ENCODE results near the gene PLCG1. TPM values are rescaled to one million over a fixed set of nuclear protein-coding genes. Genes with fewer than 3 reads are reported as not detected.
A peak's percentile ranks its signal among the peaks of the same experiment; 100 is the strongest.
"Not testable (repeated sequence)": the region's sequence is repeated elsewhere in the genome, so short reads cannot be mapped to it uniquely, and the experiment has no call there.

PLCG1 gene
- total RNA-seq, 2 experiments from 2014 or later: 395 to 406 TPM

DNA sequence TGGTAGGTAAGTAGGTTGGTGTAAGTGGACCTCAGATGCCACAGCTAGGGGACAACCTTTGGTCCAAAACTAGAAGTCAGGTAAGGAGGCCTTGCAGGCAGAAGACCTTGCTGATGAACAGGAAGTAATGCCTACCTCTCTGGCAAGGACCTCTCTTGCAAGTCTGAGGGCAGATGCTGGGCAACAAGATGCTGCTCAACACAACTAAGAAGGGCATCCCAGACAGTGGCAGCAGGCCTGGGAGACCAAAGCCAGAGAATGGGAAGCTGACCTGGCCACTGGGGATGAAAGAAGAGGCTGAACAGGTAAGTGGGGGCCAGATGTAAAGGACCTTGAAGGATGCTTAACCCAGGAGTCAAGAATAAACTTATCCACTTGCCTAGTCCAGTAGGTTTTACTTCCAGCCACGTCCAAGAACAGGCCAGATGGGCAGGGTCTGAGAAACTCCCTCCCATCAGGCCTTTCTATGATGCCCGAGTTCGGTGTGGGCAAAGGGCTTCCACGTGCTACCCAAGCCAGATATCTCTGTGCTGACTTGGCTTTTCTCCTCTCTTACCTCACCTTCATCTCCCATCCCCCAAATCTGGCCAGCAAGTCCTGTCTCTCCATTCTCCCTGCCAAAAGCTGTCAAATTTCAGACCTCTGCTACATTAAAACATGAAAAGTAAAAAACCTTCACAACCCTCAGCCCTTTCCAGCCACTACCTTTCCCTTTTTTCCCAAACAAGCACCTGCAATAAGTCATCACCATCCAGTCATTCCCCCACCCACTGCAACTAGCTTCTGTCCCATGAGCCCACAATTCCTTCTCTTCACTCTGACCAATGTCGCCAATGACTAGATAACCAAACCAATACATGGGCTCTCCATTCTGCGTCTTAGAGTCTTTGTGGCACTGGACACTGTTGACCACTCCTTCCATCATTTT lies 11.5 kb upstream of the PLCG1 start:
- Mint-ChIP-seq H3K9me3 (ENCODE audit: insufficient read depth) (no peaks in the 10 kb centered on the region), H3K4me1 (ENCODE audit: low read depth) (peaks cover 12% of the 10 kb centered on the region), H3K4me3 (no peak overlapping the region), H3K27me3 (ENCODE audit: low read depth) (no peaks in the 10 kb centered on the region), H3K27ac (peak overlapping the region; percentile 3), H3K36me3 (ENCODE audit: low read depth) (peaks cover 68% of the 10 kb centered on the region)
- DNase-seq: peak; percentile 19
- ChIA-PET POLR2A (no interaction called here), CTCF (interaction anchor here (1.0 to 3.0 kb wide), 2 partner anchors 9 to 134 kb away, joined by 4 to 18 read pairs; no protein-coding TSS in a partner anchor)
- no peak for ATAC-seq

GRCh38 chr20:41126719-41127118 lies 10.6 kb upstream of the PLCG1 start:
- ChIA-PET CTCF (interaction anchor here (1.0 to 3.0 kb wide), 2 partner anchors 9 to 135 kb away, joined by 4 to 18 read pairs; no protein-coding TSS in a partner anchor), POLR2A (no interaction called here)
- H3K4me1 Mint-ChIP-seq (ENCODE audit: low read depth): peaks cover 3% of the 10 kb centered on the region
- ATAC-seq (no peak), DNase-seq (peak; percentile 16)
- no peaks in the 10 kb centered on the region for H3K27me3 Mint-ChIP-seq (ENCODE audit: low read depth)
- no peak overlapping the region for H3K4me3 Mint-ChIP-seq
- peaks cover 59% of the 10 kb centered on the region for H3K36me3 Mint-ChIP-seq (ENCODE audit: low read depth)
- H3K9me3 Mint-ChIP-seq (ENCODE audit: insufficient read depth): no peaks in the 10 kb centered on the region
- H3K27ac Mint-ChIP-seq: peak overlapping the region; percentile 2

DNA sequence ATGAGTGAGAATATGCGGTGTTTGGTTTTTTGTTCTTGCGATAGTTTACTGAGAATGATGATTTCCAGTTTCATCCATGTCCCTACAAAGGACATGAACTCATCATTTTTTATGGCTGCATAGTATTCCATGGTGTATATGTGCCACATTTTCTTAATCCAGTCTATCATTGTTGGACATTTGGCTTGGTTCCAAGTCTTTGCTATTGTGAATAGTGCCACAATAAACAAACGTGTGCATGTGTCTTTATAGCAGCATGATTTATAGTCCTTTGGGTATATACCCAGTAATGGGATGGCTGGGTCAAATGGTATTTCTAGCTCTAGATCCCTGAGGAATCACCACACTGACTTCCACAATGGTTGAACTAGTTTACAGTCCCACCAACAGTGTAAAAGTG lies 9.0 kb upstream of the PLCG1 start:
- ATAC-seq; POLR2A ChIA-PET; H3K27ac Mint-ChIP-seq; H3K27me3 Mint-ChIP-seq (ENCODE audit: low read depth); H3K9me3 Mint-ChIP-seq (ENCODE audit: insufficient read depth); H3K4me3 Mint-ChIP-seq; H3K4me1 Mint-ChIP-seq (ENCODE audit: low read depth); DNase-seq: not testable (repeated sequence)
- H3K36me3 Mint-ChIP-seq (ENCODE audit: low read depth): peaks cover 44% of the 10 kb centered on the region
- CTCF ChIA-PET: interaction anchor here (1.3 kb wide), 1 partner anchor 30 kb away, joined by 3 read pairs; no protein-coding TSS in a partner anchor

DNA sequence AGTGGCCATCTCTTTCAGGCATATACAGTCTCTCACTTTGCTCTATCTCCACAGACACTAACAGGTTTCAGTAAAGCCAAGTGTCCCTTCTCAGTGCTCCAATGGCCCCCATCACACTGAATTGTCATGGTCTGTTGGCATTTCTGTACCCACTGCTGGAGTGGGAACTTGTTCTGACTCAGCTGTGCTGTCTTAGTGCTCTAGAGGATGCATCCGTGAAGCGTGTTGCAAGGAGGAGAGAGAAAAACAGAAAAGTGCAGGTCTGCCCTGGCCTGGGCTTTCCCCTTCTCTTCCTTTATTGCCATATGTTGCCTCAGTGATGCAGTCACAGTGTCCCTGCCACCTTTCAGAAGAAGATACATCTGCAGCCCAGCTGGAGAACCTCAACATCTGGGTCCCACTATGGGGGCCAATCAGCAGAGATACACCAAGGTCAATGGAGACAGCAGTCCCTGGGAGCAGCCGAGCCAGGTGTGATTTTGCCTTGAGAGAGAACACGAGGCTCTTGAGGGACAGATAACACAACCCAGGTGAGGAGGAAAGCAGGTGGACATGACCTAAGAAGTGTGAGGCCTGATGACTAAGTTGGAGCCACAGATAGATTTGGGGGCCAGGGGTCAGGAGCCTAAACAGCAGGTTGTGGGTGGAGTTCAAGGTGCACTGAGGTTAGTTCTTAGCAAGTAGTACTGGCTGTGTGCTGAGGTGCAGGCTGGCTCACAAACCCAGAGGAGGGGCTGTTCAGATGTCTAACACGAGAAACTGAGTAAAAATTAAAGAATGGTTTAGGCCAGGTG lies 5.6 kb upstream of the PLCG1 start:
- Mint-ChIP-seq H3K9me3 (ENCODE audit: insufficient read depth) (no peaks in the 10 kb centered on the region), H3K4me1 (ENCODE audit: low read depth) (peaks cover 27% of the 10 kb centered on the region), H3K4me3 (no peak overlapping the region), H3K27ac (no peak overlapping the region), H3K27me3 (ENCODE audit: low read depth) (no peaks in the 10 kb centered on the region), H3K36me3 (ENCODE audit: low read depth) (peaks cover 16% of the 10 kb centered on the region)
- DNase-seq (no peak), ATAC-seq (no peak)
- POLR2A ChIA-PET: no interaction called here
- CTCF ChIA-PET: interaction anchor here (5.0 to 16.0 kb wide), 2 partner anchors 23 to 163 kb away, joined by 25 to 347 read pairs; no protein-coding TSS in a partner anchor

DNA sequence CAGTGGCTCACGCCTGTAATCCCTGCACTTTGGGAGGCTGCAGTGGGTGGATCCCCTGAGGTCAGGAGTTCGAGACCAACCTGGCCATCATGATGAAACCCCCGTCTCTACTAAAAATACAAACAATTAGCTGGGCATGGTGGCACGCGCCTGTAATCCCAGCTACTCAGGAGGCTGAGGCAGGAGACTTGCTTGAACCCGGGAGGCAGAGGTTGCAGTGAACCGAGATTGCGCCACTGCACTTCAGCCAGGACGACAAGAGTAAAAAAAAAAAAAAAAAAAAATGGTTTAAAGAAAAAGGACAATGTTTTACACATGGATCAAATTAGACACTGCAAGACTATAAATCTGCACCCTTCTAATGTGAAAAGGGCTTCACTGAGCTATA lies 5.0 kb upstream of the PLCG1 start:
- H3K4me3 Mint-ChIP-seq; POLR2A ChIA-PET; H3K27me3 Mint-ChIP-seq (ENCODE audit: low read depth); DNase-seq; H3K27ac Mint-ChIP-seq; ATAC-seq; H3K9me3 Mint-ChIP-seq (ENCODE audit: insufficient read depth): not testable (repeated sequence)
- Mint-ChIP-seq H3K4me1 (ENCODE audit: low read depth) (peaks cover 27% of the 10 kb centered on the region), H3K36me3 (ENCODE audit: low read depth) (peaks cover 12% of the 10 kb centered on the region)
- CTCF ChIA-PET: interaction anchor here (0.8 to 16.0 kb wide), 6 partner anchors 23 to 208 kb away, joined by 3 to 347 read pairs (median 14); partner anchors contain the start of gene LPIN3

- Mint-ChIP-seq H3K4me1 (ENCODE audit: low read depth) (peaks cover 30% of the 10 kb centered on the region), H3K27me3 (ENCODE audit: low read depth) (no peaks in the 10 kb centered on the region), H3K36me3 (ENCODE audit: low read depth) (peaks cover 13% of the 10 kb centered on the region), H3K27ac (no peak overlapping the region), H3K9me3 (ENCODE audit: insufficient read depth) (no peaks in the 10 kb centered on the region), H3K4me3 (no peak overlapping the region)
- ChIA-PET CTCF (interaction anchor here (1.0 to 16.0 kb wide), 25 partner anchors 8 to 246 kb away, joined by 3 to 347 read pairs (median 16); partner anchors contain the start of gene LPIN3), POLR2A (interaction anchor here (0.7 to 15.3 kb wide), 3 partner anchors 22 to 122 kb away, joined by 4 to 343 read pairs (median 5); no protein-coding TSS in a partner anchor)
- ATAC-seq (no peak), DNase-seq (peak; percentile 42)
These were observed 3.5 kb upstream of the PLCG1 start for GRCh38 chr20:41133709-41134361.

GRCh38 chr20:41134362-41135186 lies 2.8 kb upstream of the PLCG1 start:
- Mint-ChIP-seq H3K36me3 (ENCODE audit: low read depth) (peaks cover 18% of the 10 kb centered on the region), H3K27ac (peak overlapping the region; percentile 7), H3K9me3 (ENCODE audit: insufficient read depth) (no peaks in the 10 kb centered on the region), H3K4me1 (ENCODE audit: low read depth) (peaks cover 31% of the 10 kb centered on the region), H3K27me3 (ENCODE audit: low read depth) (no peaks in the 10 kb centered on the region), H3K4me3 (no peak overlapping the region)
- ChIA-PET POLR2A (interaction anchor here (0.7 to 15.3 kb wide), 3 partner anchors 21 to 123 kb away, joined by 4 to 343 read pairs (median 5); no protein-coding TSS in a partner anchor), CTCF (interaction anchor here (0.5 to 16.0 kb wide), 56 partner anchors 9 to 294 kb away, joined by 3 to 347 read pairs (median 6); partner anchors contain the start of genes LPIN3 and ZHX3)
- no peak for ATAC-seq
- no peak for DNase-seq

DNA sequence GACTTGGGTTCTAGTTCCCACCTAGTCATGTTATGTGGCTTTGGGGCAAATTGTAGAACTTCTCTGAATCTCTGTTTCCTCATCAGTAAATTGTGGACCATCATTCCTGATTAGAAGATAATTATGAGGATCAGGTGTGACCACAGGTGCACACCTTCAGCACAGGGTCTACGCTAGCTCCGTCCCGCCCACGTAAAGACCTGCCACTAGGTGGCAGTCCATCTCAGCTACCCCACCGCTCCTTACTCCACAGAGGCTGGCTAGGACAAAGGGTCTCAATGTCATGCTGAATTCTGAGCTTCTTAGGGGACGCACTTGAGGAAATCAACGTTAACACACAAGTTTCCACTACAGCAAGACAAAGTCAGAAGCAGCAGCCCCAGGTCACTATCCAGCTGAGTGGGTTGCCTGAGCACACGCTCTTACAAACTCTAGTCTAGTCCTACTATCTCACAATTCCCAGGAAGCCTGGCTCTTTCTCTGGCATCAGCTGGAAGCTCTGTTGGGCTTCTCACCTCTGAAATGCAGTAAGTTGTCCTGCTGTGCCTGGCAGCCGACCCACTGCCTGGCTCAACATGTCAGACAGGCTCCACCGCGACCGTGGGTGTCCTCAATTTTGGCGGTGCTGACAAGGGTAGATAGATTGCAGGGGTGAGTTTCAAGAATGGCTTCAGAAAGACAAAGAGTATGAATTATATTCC lies 2.0 kb upstream of the PLCG1 start:
- H3K36me3 Mint-ChIP-seq (ENCODE audit: low read depth): peaks cover 26% of the 10 kb centered on the region
- ChIA-PET CTCF (interaction anchor here (0.5 to 16.0 kb wide), 59 partner anchors 10 to 293 kb away, joined by 3 to 347 read pairs (median 5); partner anchors contain the start of genes LPIN3 and ZHX3), POLR2A (interaction anchor here (0.6 to 15.3 kb wide), 5 partner anchors 20 to 124 kb away, joined by 3 to 343 read pairs (median 3); no protein-coding TSS in a partner anchor)
- peak overlapping the region; percentile 83 for H3K27ac Mint-ChIP-seq
- H3K4me1 Mint-ChIP-seq (ENCODE audit: low read depth): peaks cover 39% of the 10 kb centered on the region
- peak overlapping the region; percentile 77 for H3K4me3 Mint-ChIP-seq
- no peaks in the 10 kb centered on the region for H3K27me3 Mint-ChIP-seq (ENCODE audit: low read depth)
- peak; percentile 17 for ATAC-seq
- H3K9me3 Mint-ChIP-seq (ENCODE audit: insufficient read depth): no peaks in the 10 kb centered on the region
- peak; percentile 76 for DNase-seq

GRCh38 chr20:41135888-41136679 lies 1.3 kb upstream of the PLCG1 start:
- POLR2A ChIA-PET: interaction anchor here (0.6 to 15.3 kb wide), 7 partner anchors 10 to 144 kb away, joined by 3 to 343 read pairs (median 3); no protein-coding TSS in a partner anchor
- Mint-ChIP-seq H3K36me3 (ENCODE audit: low read depth) (peaks cover 31% of the 10 kb centered on the region), H3K27ac (peak overlapping the region; percentile 83)

More at GRCh38 chr20:41135888-41136679, 1.3 kb upstream of the PLCG1 start:
- peak overlapping the region; percentile 77 for H3K4me3 Mint-ChIP-seq
- DNase-seq (no peak), ATAC-seq (no peak)
- peaks cover 45% of the 10 kb centered on the region for H3K4me1 Mint-ChIP-seq (ENCODE audit: low read depth)
- H3K9me3 Mint-ChIP-seq (ENCODE audit: insufficient read depth): no peaks in the 10 kb centered on the region
- no peaks in the 10 kb centered on the region for H3K27me3 Mint-ChIP-seq (ENCODE audit: low read depth)
- CTCF ChIA-PET: interaction anchor here (0.7 to 16.0 kb wide), 45 partner anchors 10 to 292 kb away, joined by 3 to 347 read pairs (median 7); partner anchors contain the start of gene LPIN3
